Loucy (cell line): ENCODE data around the gene AHRR.

Source experiments
- H2AFZ ChIP-seq: fragments of 200-600 bp; sonication (generic); 2 replicates; pipeline ENCODE4 v1.6.0; 2016; ENCODE audit warnings: antibody characterized with exemption, mild to moderate bottlenecking, low read length, moderate library complexity
- H3F3A ChIP-seq: fragments of 200-600 bp; 2 replicates; pipeline ENCODE4 v1.6.0; 2016; ENCODE audit warnings: antibody characterized with exemption, low read depth, mild to moderate bottlenecking
- H3K27me3 ChIP-seq: fragments of 200-600 bp; sonication (generic); 2 replicates; pipeline ENCODE4 v1.6.1; 2014; ENCODE audit warnings: low read length, mild to moderate bottlenecking; ENCODE audit not compliant: insufficient read depth, poor library complexity, severe bottlenecking
- H3K36me3 ChIP-seq: fragments of 200-600 bp; sonication (generic); 2 replicates; pipeline ENCODE4 v1.6.1; 2016; ENCODE audit warnings: low read length; ENCODE audit not compliant: insufficient read depth
- H3K4me1 ChIP-seq: fragments of 200-600 bp; sonication (generic); 2 replicates; pipeline ENCODE4 v1.5.1; 2014; ENCODE audit warnings: low read length, mild to moderate bottlenecking; ENCODE audit not compliant: insufficient read depth, poor library complexity, severe bottlenecking
- H3K4me2 ChIP-seq: fragments of 200-600 bp; sonication (generic); 2 replicates; pipeline ENCODE4 v1.6.0; 2014; ENCODE audit warnings: antibody characterized with exemption, low read length, low read depth, mild to moderate bottlenecking; ENCODE audit not compliant: poor library complexity, severe bottlenecking
- H3K4me3 ChIP-seq: fragments of 200-600 bp; sonication (generic); 2 replicates; pipeline ENCODE4 v1.5.1; 2014; ENCODE audit warnings: low read length, mild to moderate bottlenecking, mixed read lengths; ENCODE audit not compliant: poor library complexity, severe bottlenecking
- H3K79me2 ChIP-seq: fragments of 200-600 bp; sonication (generic); 2 replicates; pipeline ENCODE4 v1.6.1; 2014; ENCODE audit warnings: low read length; ENCODE audit not compliant: insufficient read depth
- H3K9ac ChIP-seq: fragments of 200-600 bp; sonication (generic); 2 replicates; pipeline ENCODE4 v1.6.0; 2014; ENCODE audit warnings: mild to moderate bottlenecking, low read depth, low read length, moderate library complexity; ENCODE audit not compliant: poor library complexity, severe bottlenecking
- H3K9me2 ChIP-seq: fragments of 200-600 bp; sonication (generic); replicated peaks from 2 replicates; pipeline ENCODE4 v1.6.1; 2016; ENCODE audit warnings: low read depth, low read length, mixed read lengths
- H3K9me3 ChIP-seq: fragments of 200-600 bp; sonication (generic); 2 replicates; pipeline ENCODE4 v1.6.1; 2014; ENCODE audit warnings: mild to moderate bottlenecking, antibody characterized with exemption, low read length, low read depth; ENCODE audit not compliant: insufficient read depth
- H4K20me1 ChIP-seq: fragments of 200-600 bp; sonication (generic); 2 replicates; pipeline ENCODE4 v1.6.0; 2014; ENCODE audit warnings: antibody characterized with exemption, low read length, mild to moderate bottlenecking; ENCODE audit not compliant: insufficient read depth, poor library complexity, severe bottlenecking
- EZH2phosphoT487 ChIP-seq: fragments of 200-600 bp; IDR thresholded peaks from 2 replicates; pipeline ENCODE4 v1.6.1; 2018; ENCODE audit warnings: antibody characterized with exemption, mild to moderate bottlenecking, moderate library complexity, borderline replicate concordance
- TF ChIP-seq, protein P1 (sequence below): fragments of 200-600 bp; sonication (generic); conservative IDR thresholded peaks from 2 replicates; pipeline ENCODE4 v1.5.1; 2014; ENCODE audit warnings: mild to moderate bottlenecking, antibody characterized with exemption, low read length

Gene AHRR

DNA sequence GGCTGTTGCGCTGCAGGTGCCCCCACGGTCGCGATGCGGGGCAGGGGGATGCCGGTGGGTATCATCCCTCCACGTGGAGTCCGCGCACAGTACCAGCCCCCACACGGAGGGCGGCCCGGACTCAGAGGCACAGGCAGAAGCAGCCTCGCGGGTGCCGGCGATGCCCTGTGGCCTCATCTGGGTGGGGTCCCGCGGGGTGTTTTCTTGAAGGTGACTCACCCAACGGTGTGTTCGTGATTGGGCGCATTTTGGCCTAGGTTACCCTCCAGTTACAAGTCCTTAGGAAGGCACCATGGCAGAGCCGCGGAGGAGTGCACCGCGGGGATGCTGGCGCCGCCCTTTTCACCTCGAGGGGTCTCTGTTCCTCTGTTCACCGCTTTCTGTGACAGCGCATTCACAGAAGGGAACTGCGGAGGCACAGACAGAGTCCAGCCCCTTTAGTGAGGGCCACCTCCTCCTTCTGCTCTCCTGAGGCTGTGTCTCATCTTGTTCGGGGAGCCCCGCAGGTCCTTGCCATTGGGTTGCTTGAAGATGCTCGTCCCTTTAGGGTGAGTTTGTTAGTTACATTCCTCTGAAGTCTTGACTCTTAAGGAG, 99.9 kb downstream of the AHRR start:
- H3K4me3 ChIP-seq = no peak overlapping the region
- H3K9ac ChIP-seq = no peak overlapping the region
- H3F3A ChIP-seq = no peaks in the 10 kb centered on the region; the same call in 1 of the 2 replicates
- H3K9me2 ChIP-seq = no peaks in the 10 kb centered on the region
- H3K79me2 ChIP-seq = no peaks in the 10 kb centered on the region
- H3K36me3 ChIP-seq = no peaks in the 10 kb centered on the region
- H4K20me1 ChIP-seq = no peaks in the 10 kb centered on the region
- H3K27me3 ChIP-seq = no peaks in the 10 kb centered on the region
- H3K4me1 ChIP-seq = peaks cover 40% of the 10 kb centered on the region
- H2AFZ ChIP-seq = no peak overlapping the region
- H3K4me2 ChIP-seq = no peak overlapping the region
- no peak for TF ChIP-seq EZH2phosphoT487
- TF ChIP-seq, protein P1, sequence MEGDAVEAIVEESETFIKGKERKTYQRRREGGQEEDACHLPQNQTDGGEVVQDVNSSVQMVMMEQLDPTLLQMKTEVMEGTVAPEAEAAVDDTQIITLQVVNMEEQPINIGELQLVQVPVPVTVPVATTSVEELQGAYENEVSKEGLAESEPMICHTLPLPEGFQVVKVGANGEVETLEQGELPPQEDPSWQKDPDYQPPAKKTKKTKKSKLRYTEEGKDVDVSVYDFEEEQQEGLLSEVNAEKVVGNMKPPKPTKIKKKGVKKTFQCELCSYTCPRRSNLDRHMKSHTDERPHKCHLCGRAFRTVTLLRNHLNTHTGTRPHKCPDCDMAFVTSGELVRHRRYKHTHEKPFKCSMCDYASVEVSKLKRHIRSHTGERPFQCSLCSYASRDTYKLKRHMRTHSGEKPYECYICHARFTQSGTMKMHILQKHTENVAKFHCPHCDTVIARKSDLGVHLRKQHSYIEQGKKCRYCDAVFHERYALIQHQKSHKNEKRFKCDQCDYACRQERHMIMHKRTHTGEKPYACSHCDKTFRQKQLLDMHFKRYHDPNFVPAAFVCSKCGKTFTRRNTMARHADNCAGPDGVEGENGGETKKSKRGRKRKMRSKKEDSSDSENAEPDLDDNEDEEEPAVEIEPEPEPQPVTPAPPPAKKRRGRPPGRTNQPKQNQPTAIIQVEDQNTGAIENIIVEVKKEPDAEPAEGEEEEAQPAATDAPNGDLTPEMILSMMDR = no peak
- H3K9me3 ChIP-seq = no peaks in the 10 kb centered on the region

DNA sequence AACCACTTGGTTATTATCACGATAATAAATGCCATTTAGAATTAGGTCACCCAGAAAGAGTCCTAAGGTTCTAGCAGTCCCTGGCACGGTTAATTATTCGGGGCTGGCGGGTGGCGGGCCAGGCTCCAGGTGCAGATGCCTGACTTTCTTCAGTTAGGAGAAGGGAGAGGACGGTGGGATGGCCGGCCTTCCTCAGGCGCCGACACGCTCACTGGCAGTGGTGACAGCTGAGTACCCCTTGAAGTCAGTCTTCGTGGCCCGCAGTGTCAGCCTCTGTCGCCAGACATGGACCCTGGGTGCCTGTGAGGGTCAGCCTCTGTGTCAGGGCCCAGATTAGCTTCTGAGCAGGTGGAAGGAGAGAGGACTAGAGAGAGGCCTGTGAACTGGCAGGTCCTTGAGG, 100.4 kb downstream of the AHRR start:
- Histone ChIP-seq H3K9ac (no peak overlapping the region), H3K4me2 (no peak overlapping the region), H3K27me3 (no peaks in the 10 kb centered on the region), H3K36me3 (no peaks in the 10 kb centered on the region), H2AFZ (no peak overlapping the region), H3K9me3 (no peaks in the 10 kb centered on the region), H3K4me1 (peaks cover 40% of the 10 kb centered on the region), H3K79me2 (no peaks in the 10 kb centered on the region), H4K20me1 (no peaks in the 10 kb centered on the region), H3F3A (no peaks in the 10 kb centered on the region; the same call in 1 of the 2 replicates), H3K4me3 (no peak overlapping the region), H3K9me2 (no peaks in the 10 kb centered on the region)
- TF ChIP-seq, protein P1 = no peak
- TF ChIP-seq EZH2phosphoT487 = no peak

DNA sequence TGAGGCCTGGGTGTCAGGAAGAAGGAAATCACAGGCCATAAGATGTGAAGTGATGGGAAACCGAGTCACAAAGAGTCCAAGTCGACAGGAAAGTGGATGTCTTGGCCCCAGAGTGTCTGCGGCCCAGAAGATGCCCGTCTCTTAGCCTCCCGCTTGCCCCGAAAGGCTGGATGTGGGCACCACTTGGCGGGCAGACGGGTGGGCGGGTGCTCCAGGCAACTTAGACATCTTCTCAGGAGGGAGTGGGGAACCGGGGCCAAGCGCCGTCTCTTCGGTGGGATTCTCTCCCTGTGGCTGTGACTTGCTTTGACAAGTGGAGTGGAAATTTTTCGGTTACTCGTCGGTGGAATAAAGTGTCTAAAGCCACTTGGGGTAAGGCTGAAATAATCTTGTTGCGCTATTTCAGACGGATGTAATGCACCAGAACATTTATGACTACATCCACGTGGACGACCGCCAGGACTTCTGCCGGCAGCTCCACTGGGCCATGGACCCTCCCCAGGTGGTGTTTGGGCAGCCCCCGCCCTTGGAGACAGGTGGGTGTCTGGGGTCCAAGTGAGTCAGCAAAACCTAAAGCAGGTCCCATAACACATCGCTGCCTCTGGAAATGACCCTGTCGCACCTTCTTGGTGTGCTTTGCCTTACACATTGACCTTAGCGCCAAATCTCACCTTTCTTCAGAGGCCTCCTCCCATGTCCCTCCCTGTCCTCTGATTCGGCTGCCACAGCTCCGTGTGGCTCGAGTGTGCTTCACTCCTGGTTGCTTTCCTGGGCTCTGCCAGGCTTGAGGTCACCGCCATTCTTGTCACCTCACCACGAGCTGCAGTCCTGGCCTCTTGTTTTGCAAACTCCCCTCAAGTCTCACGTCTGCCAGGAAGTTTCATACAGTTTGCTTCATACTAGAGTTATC, 101.1 kb downstream of the AHRR start:
- Histone ChIP-seq H3K4me3 (no peak overlapping the region), H3K9me2 (no peaks in the 10 kb centered on the region), H3K36me3 (no peaks in the 10 kb centered on the region), H3K9ac (no peak overlapping the region), H3K4me2 (no peak overlapping the region), H2AFZ (no peak overlapping the region), H4K20me1 (no peaks in the 10 kb centered on the region), H3K79me2 (no peaks in the 10 kb centered on the region), H3K27me3 (no peaks in the 10 kb centered on the region), H3F3A (no peaks in the 10 kb centered on the region; the same call in 1 of the 2 replicates), H3K9me3 (no peaks in the 10 kb centered on the region), H3K4me1 (peaks cover 39% of the 10 kb centered on the region)
- no peak for TF ChIP-seq EZH2phosphoT487
- TF ChIP-seq, protein P1 = no peak
